Uterus (tissue), 4 donors: ENCODE measurements around the gene MEGF8. TPM values are rescaled to one million over a fixed set of nuclear protein-coding genes. Genes with fewer than 3 reads are reported as not detected.
"Not testable (repeated sequence)": the region's sequence is repeated elsewhere in the genome, so short reads cannot be mapped to it uniquely, and the experiment has no call there.

ENCODE experiments used
- DNase-seq, 2 donors: peaks; one replicate each; pipeline ENCODE4 v3.0.0-alpha.2; 2019 to 2020
- H3K27ac ChIP-seq, 2 donors: fragments of 200-600 bp; sonication (generic); 1 replicate in 1 of 2; 2 replicates in 1 of 2; pipeline ENCODE4 v1.5.1; 2016 to 2018
- H3K27me3 ChIP-seq, 2 donors: fragments of 200-600 bp; sonication (generic); one replicate each; pipeline ENCODE4 v1.5.1; 2018 to 2019; ENCODE audit warnings: control low read depth in 1 of 2
- H3K36me3 ChIP-seq, 2 donors: fragments of 200-600 bp; sonication (generic); one replicate each; pipeline ENCODE4 v1.5.1; 2019; ENCODE audit warnings: control low read depth in 1 of 2
- H3K4me1 ChIP-seq, 2 donors: fragments of 200-600 bp; sonication (generic); one replicate each; pipeline ENCODE4 v1.5.1; 2018 to 2019; ENCODE audit warnings: control low read depth in 1 of 2
- H3K4me3 ChIP-seq, 2 donors: fragments of 200-600 bp; sonication (generic); 1 replicate in 1 of 2; 2 replicates in 1 of 2; pipeline ENCODE4 v1.5.1; 2018 to 2019; ENCODE audit warnings: mild to moderate bottlenecking in 1 of 2
- H3K9me3 ChIP-seq, 2 donors: fragments of 200-600 bp; sonication (generic); one replicate each; pipeline ENCODE4 v1.5.1; 2019; ENCODE audit warnings: control low read depth in 1 of 2
- CTCF ChIP-seq, 4 experiments: fragments of 200-600 bp in 2 of 4; fragments of 450-650 bp in 2 of 4; sonication (generic) in 2 of 4; IDR thresholded peaks; one replicate each; pipeline ENCODE4 v1.5.1; 2016 to 2019; ENCODE audit warnings: antibody characterized with exemption in 4 of 4, mild to moderate bottlenecking in 2 of 4, moderate library complexity in 1 of 4
- POLR2A ChIP-seq, 2 donors: fragments of 450-650 bp; IDR thresholded peaks; one replicate each; pipeline ENCODE4 v1.6.1; 2016; ENCODE audit warnings: antibody characterized with exemption in 2 of 2, mild to moderate bottlenecking in 1 of 2, moderate library complexity in 1 of 2
- intact Hi-C: fragments of 100-400 bp; cut with DNase I; formaldehyde crosslinking; loops from one replicate; pipeline ENCODE4 v1.15.1; 2023; ENCODE audit warnings: low total_unique reads
- total RNA-seq, 4 donors: library from RNA; depleted of rRNA in 3 of 4; stranded (reverse); fragments of >200 nt in 3 of 4; gene quantifications; one replicate each; pipeline versions ENCODE4 v1.1.0 to v1.2.4, GENCODE V29; 2014 to 2023
- donor health status: DM: yes; HTN: yes; CAD: no.

The MEGF8 gene
- total RNA-seq, 4 donors from 2014 or later, result 3.6 to 30.0 (median 19.1) TPM

- Histone ChIP-seq H3K36me3 (no peaks in the 10 kb centered on the region), H3K4me3 (no peak overlapping the region), H3K27me3 (no peaks in the 10 kb centered on the region), H3K27ac (no peak overlapping the region), H3K4me1 (no peaks in the 10 kb centered on the region), H3K9me3 (no peaks in the 10 kb centered on the region)
- no peak for DNase-seq
- TF ChIP-seq POLR2A (IDR thresholded peaks at IDR 0.05), result no peak
- TF ChIP-seq CTCF (IDR thresholded peaks at IDR 0.05), result no peak
- intact Hi-C loops, result no loop called here
Measured at GRCh38 chr19:42334697-42335373, 9.4 kb downstream of the MEGF8 start.

GRCh38 chr19:42335374-42335936, 10.0 kb downstream of the MEGF8 start:
- no peak overlapping the region for H3K27ac ChIP-seq
- no peaks in the 10 kb centered on the region for H3K27me3 ChIP-seq
- TF ChIP-seq CTCF (IDR thresholded peaks at IDR 0.05) (no peak), POLR2A (IDR thresholded peaks at IDR 0.05) (no peak)
- no peaks in the 10 kb centered on the region for H3K4me1 ChIP-seq
- H3K9me3 ChIP-seq, result no peaks in the 10 kb centered on the region
- no peak for DNase-seq
- no peaks in the 10 kb centered on the region for H3K36me3 ChIP-seq
- H3K4me3 ChIP-seq, result no peak overlapping the region
- intact Hi-C loops, result no loop called here

- no peak for DNase-seq
- Histone ChIP-seq H3K36me3 (no peaks in the 10 kb centered on the region), H3K4me1 (no peaks in the 10 kb centered on the region), H3K27ac (no peak overlapping the region), H3K27me3 (no peaks in the 10 kb centered on the region), H3K9me3 (no peaks in the 10 kb centered on the region), H3K4me3 (no peak overlapping the region)
- intact Hi-C loops, result no loop called here
- TF ChIP-seq POLR2A (IDR thresholded peaks at IDR 0.05), result no peak
- no peak for TF ChIP-seq CTCF (IDR thresholded peaks at IDR 0.05)
Measured at GRCh38 chr19:42335971-42336370, 10.5 kb downstream of the MEGF8 start.

GRCh38 chr19:42339126-42339860, 13.9 kb downstream of the MEGF8 start:
- H3K36me3 ChIP-seq, H3K4me1 ChIP-seq, H3K9me3 ChIP-seq, intact Hi-C loops, H3K27ac ChIP-seq, H3K4me3 ChIP-seq, DNase-seq, H3K27me3 ChIP-seq: not testable (repeated sequence)

- intact Hi-C loops, H3K4me1 ChIP-seq, H3K27ac ChIP-seq, H3K9me3 ChIP-seq, H3K4me3 ChIP-seq, H3K27me3 ChIP-seq, H3K36me3 ChIP-seq, DNase-seq: not testable (repeated sequence)
Measured at GRCh38 chr19:42339922-42340321, 14.5 kb downstream of the MEGF8 start.
